Adrenal gland (tissue), 12 donors: Measurements from ENCODE around the gene PSAT1. TPM values are rescaled to one million over a fixed set of nuclear protein-coding genes. Genes with fewer than 3 reads are reported as not detected.

Experiments
- DNase-seq, 7 donors: peaks; one replicate each; pipeline ENCODE4 v3.0.0-alpha.2; 2019 to 2020
- H3K27ac ChIP-seq, 5 donors: fragments of 200-600 bp; sonication (generic) in 4 of 5; 1 replicate in 3 of 5; 2 replicates in 2 of 5; pipeline versions ENCODE4 v1.5.1 to v1.8.0; 2016 to 2020; ENCODE audit warnings: mild to moderate bottlenecking in 1 of 5
- H3K27me3 ChIP-seq: fragments of 200-600 bp; 2 replicates; pipeline ENCODE4 v1.8.0; 2021
- H3K36me3 ChIP-seq, 2 donors: fragments of 200-600 bp; replicated peaks in 1 of 2; 1 replicate in 1 of 2; 2 replicates in 1 of 2; pipeline versions ENCODE4 v1.5.1 to v1.8.0; 2018 to 2022
- H3K4me1 ChIP-seq, 2 donors: fragments of 200-600 bp; replicated peaks in 1 of 2; 1 replicate in 1 of 2; 2 replicates in 1 of 2; pipeline versions ENCODE4 v1.5.1 to v1.8.0; 2018 to 2021
- H3K4me3 ChIP-seq, 4 donors: fragments of 200-600 bp; sonication (generic) in 3 of 4; one replicate each; pipeline ENCODE4 v1.5.1; 2016 to 2018
- H3K9me3 ChIP-seq, 3 donors: fragments of 200-600 bp; sonication (generic) in 1 of 3; replicated peaks in 1 of 3; 1 replicate in 2 of 3; 2 replicates in 1 of 3; pipeline versions ENCODE4 v1.5.1 to v1.8.0; 2016 to 2021
- POLR2A ChIP-seq, 2 donors: fragments of 450-650 bp; IDR thresholded peaks; one replicate each; pipeline ENCODE4 v1.6.1; 2017; ENCODE audit warnings: antibody characterized with exemption in 2 of 2, mild to moderate bottlenecking in 2 of 2, moderate library complexity in 1 of 2
- WGBS, 4 donors: extraction: QIAGEN DNeasy Blood & Tissue Kit in 2 of 4; methylation state at CpG; one replicate each; pipeline versions ENCODE4 v1.1.5 to v1.1.7; 2013 to 2017; 5-methylcytosine and 5-hydroxymethylcytosine counted together
- intact Hi-C, 2 donors: fragments of 100-400 bp; cut with DNase I; formaldehyde crosslinking; loops; one replicate each; pipeline versions ENCODE4 v1.14.1 to v1.15.0; 2022 to 2023
- polyA plus RNA-seq, 3 donors: library from polyadenylated mRNA; stranded (reverse); fragments of 200-250 nt in 2 of 3; fragments of 350-450 nt in 1 of 3; fragmentation: Illumina TruSeq in 1 of 3; extraction: RNeasy Lipid Tissue Mini Kit (QIAGEN cat#74804) in 1 of 3; gene quantifications; one replicate each; pipeline ENCODE4 v1.2.3, GENCODE V29; 2013 to 2014
- total RNA-seq, 9 donors: library from RNA; depleted of rRNA in 4 of 9; stranded (reverse); fragments of >200 nt in 4 of 9; fragments of 120-200 nt in 1 of 9; fragmentation: NEBNext Ultra II Directional in 1 of 9; extraction: Animal tissue kit (Norgen Biotek cat#: 25700) in 1 of 9; gene quantifications; one replicate each; pipeline versions ENCODE4 v1.1.0 to v1.2.4, GENCODE V29; 2013 to 2023
- TF ChIP-seq, protein P1 (sequence below), 6 experiments: fragments of 450-650 bp in 4 of 6; fragments of 200-600 bp in 2 of 6; sonication (generic) in 1 of 6; IDR thresholded peaks; 1 replicate in 5 of 6; 2 replicates in 1 of 6; pipeline versions ENCODE4 v1.5.1 to v1.8.0; 2016 to 2021; ENCODE audit warnings: antibody characterized with exemption in 6 of 6, mild to moderate bottlenecking in 2 of 6, moderate library complexity in 1 of 6
- donor health status: healthy with polysubstance abuse.
- donor health status: Bipolar disorder and iron deficiency.
- donor health status: DM: yes; HTN: yes; CAD: no.
- donor health status: DM: no; HTN: no; CAD: no.
- donor health status: DM: no; HTN: no; CAD: no.
- donor health status: DM: yes; HTN: yes; CAD: no.

PSAT1 gene
- total and polyA plus RNA-seq, 12 donors = 20.5 to 168 (median 73.1) TPM

- H3K4me1 ChIP-seq = no peaks in the 10 kb centered on the region
- no peak overlapping the region for H3K27ac ChIP-seq
- WGBS, 4 donors = 84 to 100% (median 91%) methylated on average over 2 to 3 of the region's 3 CpGs
- H3K27me3 ChIP-seq = no peaks in the 10 kb centered on the region
- H3K36me3 ChIP-seq = no peaks in the 10 kb centered on the region
- no peaks in the 10 kb centered on the region for H3K9me3 ChIP-seq
- TF ChIP-seq, protein P1, sequence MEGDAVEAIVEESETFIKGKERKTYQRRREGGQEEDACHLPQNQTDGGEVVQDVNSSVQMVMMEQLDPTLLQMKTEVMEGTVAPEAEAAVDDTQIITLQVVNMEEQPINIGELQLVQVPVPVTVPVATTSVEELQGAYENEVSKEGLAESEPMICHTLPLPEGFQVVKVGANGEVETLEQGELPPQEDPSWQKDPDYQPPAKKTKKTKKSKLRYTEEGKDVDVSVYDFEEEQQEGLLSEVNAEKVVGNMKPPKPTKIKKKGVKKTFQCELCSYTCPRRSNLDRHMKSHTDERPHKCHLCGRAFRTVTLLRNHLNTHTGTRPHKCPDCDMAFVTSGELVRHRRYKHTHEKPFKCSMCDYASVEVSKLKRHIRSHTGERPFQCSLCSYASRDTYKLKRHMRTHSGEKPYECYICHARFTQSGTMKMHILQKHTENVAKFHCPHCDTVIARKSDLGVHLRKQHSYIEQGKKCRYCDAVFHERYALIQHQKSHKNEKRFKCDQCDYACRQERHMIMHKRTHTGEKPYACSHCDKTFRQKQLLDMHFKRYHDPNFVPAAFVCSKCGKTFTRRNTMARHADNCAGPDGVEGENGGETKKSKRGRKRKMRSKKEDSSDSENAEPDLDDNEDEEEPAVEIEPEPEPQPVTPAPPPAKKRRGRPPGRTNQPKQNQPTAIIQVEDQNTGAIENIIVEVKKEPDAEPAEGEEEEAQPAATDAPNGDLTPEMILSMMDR (IDR thresholded peaks at IDR 0.05) = no peak
- no peak for TF ChIP-seq POLR2A (IDR thresholded peaks at IDR 0.05)
- no peak for DNase-seq
- intact Hi-C loops = loop anchor here in 1 of 2 donors (5.0 kb wide), 1 partner anchor 105 kb away; no protein-coding TSS in a partner anchor
- H3K4me3 ChIP-seq = no peak overlapping the region
Measured at GRCh38 chr9:78366827-78367226, 69.9 kb downstream of the PSAT1 start.

DNA sequence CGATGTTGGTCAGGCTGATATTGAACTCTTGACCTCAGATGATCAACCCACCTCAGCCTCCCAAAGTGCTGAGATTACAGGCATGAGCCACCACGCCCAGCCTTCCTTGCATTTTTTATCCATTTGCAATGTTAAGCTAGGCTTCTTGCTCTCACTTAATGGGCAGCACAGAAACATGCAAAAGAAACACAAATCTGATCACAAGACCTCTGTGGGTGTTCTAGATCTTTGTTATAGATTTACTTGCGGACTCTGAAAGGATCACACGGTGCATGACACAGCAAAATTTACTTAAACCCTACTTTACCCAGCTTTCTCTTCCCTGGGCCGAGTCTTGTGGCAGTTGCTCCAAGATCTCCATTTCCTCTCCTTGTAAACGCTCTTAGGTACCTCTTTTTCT is 71.3 kb downstream of the PSAT1 start:
- TF ChIP-seq, protein P1 (IDR thresholded peaks at IDR 0.05) = no peak
- TF ChIP-seq POLR2A (IDR thresholded peaks at IDR 0.05) = no peak
- Histone ChIP-seq H3K36me3 (no peaks in the 10 kb centered on the region), H3K27ac (no peak overlapping the region), H3K4me1 (no peaks in the 10 kb centered on the region), H3K4me3 (no peak overlapping the region), H3K9me3 (no peaks in the 10 kb centered on the region), H3K27me3 (no peaks in the 10 kb centered on the region)
- intact Hi-C loops = loop anchor here in 1 of 2 donors (5.0 kb wide), 1 partner anchor 106 kb away; no protein-coding TSS in a partner anchor
- WGBS, 4 donors = 68 to 86% (median 81%) methylated on average over 6 of the region's 6 CpGs
- no peak for DNase-seq

DNA sequence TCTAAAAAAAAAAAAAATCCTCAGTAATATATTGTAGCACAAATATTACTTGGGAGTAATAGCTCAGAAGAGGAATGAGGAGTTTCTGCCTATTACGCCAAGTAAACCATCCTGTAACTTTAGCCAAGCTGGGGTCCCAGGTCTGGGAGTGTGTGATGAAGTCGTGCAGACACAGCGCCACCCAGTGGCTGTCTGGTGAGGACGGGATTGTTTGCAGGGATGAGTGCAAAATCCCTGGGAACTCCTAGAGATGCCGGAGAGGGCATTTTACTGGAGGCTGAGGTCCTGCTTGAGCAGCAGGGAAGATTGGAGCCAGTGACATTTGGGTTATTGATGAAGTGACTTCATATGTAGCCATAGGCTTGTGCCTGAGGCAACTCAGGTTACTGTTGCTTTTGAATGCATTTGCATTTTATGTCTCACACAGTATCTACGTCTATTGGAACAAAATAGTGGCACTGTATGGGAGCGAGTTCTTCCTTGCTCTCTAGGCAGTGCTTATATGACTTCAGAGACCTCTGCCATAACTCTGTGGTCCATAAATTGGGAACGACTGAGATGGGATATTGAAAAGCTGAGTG is 72.8 kb downstream of the PSAT1 start:
- intact Hi-C loops = loop anchor here in 1 of 2 donors (5.0 kb wide), 1 partner anchor 107 kb away; no protein-coding TSS in a partner anchor
- H3K4me3 ChIP-seq = no peak overlapping the region
- no peaks in the 10 kb centered on the region for H3K36me3 ChIP-seq
- TF ChIP-seq, protein P1 (IDR thresholded peaks at IDR 0.05) = peak; percentile 62 to 89 (median 82)
- TF ChIP-seq POLR2A (IDR thresholded peaks at IDR 0.05) = no peak
- H3K9me3 ChIP-seq = no peaks in the 10 kb centered on the region
- H3K4me1 ChIP-seq = no peaks in the 10 kb centered on the region
- DNase-seq = peak; percentile 69 to 89 (median 81)
- WGBS, 4 donors = 22 to 30% (median 25%) methylated on average over 8 of the region's 8 CpGs
- no peak overlapping the region for H3K27ac ChIP-seq
- H3K27me3 ChIP-seq = no peaks in the 10 kb centered on the region

GRCh38 chr9:78370991-78371390 is 74.1 kb downstream of the PSAT1 start:
- no peak overlapping the region for H3K4me3 ChIP-seq
- intact Hi-C loops = no loop called here
- DNase-seq = no peak

More at GRCh38 chr9:78370991-78371390, 74.1 kb downstream of the PSAT1 start:
- H3K27me3 ChIP-seq = peaks cover 2% of the 10 kb centered on the region
- no peaks in the 10 kb centered on the region for H3K36me3 ChIP-seq
- TF ChIP-seq, protein P1 (IDR thresholded peaks at IDR 0.05) = no peak
- TF ChIP-seq POLR2A (IDR thresholded peaks at IDR 0.05) = no peak
- H3K27ac ChIP-seq = no peak overlapping the region
- H3K4me1 ChIP-seq = no peaks in the 10 kb centered on the region
- WGBS, 4 donors = 60 to 68% (median 64%) methylated on average over 7 of the region's 7 CpGs
- H3K9me3 ChIP-seq = no peaks in the 10 kb centered on the region
